SK-N-SH treated with all-trans-retinoic acid at 6 μM for 48 hours (cell line): ENCODE measurements around the gene ARHGAP26.

ENCODE experiments used
- ATAC-seq: fragments of 200-7000 bp; cut with Tn5 transposase; 3 replicates; pipeline ENCODE4 v1.9.1; 2020; ENCODE audit warnings: mild to moderate bottlenecking, moderate library complexity
- BACH2 ChIP-seq: fragments of 250-450 bp; sonication (Bioruptor Pico); IDR thresholded peaks from 2 replicates; pipeline ENCODE4 v1.9.0; 2021; ENCODE audit warnings: mild to moderate bottlenecking, borderline replicate concordance
- CREB5 ChIP-seq: fragments of 250-450 bp; sonication (Bioruptor Pico); IDR thresholded peaks from 2 replicates; pipeline ENCODE4 v1.5.1; 2020; ENCODE audit warnings: low read depth, mild to moderate bottlenecking, moderate library complexity
- CSDC2 ChIP-seq: fragments of 250-450 bp; sonication (Bioruptor Pico); IDR thresholded peaks from 2 replicates; pipeline ENCODE4 v1.5.0; 2020; ENCODE audit warnings: mild to moderate bottlenecking, moderate library complexity
- CSRNP3 ChIP-seq: fragments of 250-450 bp; sonication (Bioruptor Pico); IDR thresholded peaks from 2 replicates; pipeline ENCODE4 v1.5.1; 2021; ENCODE audit warnings: mild to moderate bottlenecking, moderate library complexity
- GLIS3 ChIP-seq: fragments of 250-450 bp; sonication (Bioruptor Pico); IDR thresholded peaks from 2 replicates; pipeline ENCODE4 v1.5.0; 2020; ENCODE audit warnings: mild to moderate bottlenecking, moderate library complexity
- ISL1 ChIP-seq: fragments of 250-450 bp; sonication (Bioruptor Pico); IDR thresholded peaks from 2 replicates; pipeline ENCODE4 v2.1.2; 2022; ENCODE audit warnings: mild to moderate bottlenecking, moderate library complexity
- OSR1 ChIP-seq: fragments of 250-450 bp; sonication (Bioruptor Pico); IDR thresholded peaks from 2 replicates; pipeline ENCODE4 v1.8.0; 2022; ENCODE audit warnings: moderate library complexity, mild to moderate bottlenecking, inconsistent platforms
- PATZ1 ChIP-seq: fragments of 250-450 bp; sonication (Bioruptor Pico); IDR thresholded peaks from 2 replicates; pipeline ENCODE4 v1.8.0; 2020; ENCODE audit warnings: mild to moderate bottlenecking, moderate library complexity, borderline replicate concordance
- POU6F1 ChIP-seq: fragments of 250-450 bp; sonication (Bioruptor Pico); IDR thresholded peaks from 2 replicates; pipeline ENCODE4 v1.8.0; 2021; ENCODE audit warnings: low read depth, mild to moderate bottlenecking, moderate library complexity, borderline replicate concordance
- PPARA ChIP-seq: fragments of 250-450 bp; sonication (Bioruptor Pico); IDR thresholded peaks from 2 replicates; pipeline ENCODE4 v1.5.0; 2020; ENCODE audit warnings: mild to moderate bottlenecking, borderline replicate concordance
- SNAI2 ChIP-seq: fragments of 250-450 bp; sonication (Bioruptor Pico); IDR thresholded peaks from 2 replicates; pipeline ENCODE4 v1.5.0; 2020; ENCODE audit warnings: mild to moderate bottlenecking, moderate library complexity
- TOX ChIP-seq: fragments of 250-450 bp; sonication (Bioruptor Pico); IDR thresholded peaks from 2 replicates; pipeline ENCODE4 v1.8.0; 2021; ENCODE audit warnings: mild to moderate bottlenecking, moderate library complexity, borderline replicate concordance
- TSHZ2 ChIP-seq: fragments of 250-450 bp; sonication (Bioruptor Pico); IDR thresholded peaks from 2 replicates; pipeline ENCODE4 v1.5.0; 2020; ENCODE audit warnings: mild to moderate bottlenecking, moderate library complexity
- ZC3H10 ChIP-seq: fragments of 250-450 bp; sonication (Bioruptor Pico); IDR thresholded peaks from 2 replicates; pipeline ENCODE4 v1.5.1; 2021; ENCODE audit warnings: mild to moderate bottlenecking, moderate library complexity
- ZFP3 ChIP-seq: fragments of 250-450 bp; sonication (Bioruptor Pico); IDR thresholded peaks from 2 replicates; pipeline ENCODE4 v1.5.0; 2020; ENCODE audit warnings: mild to moderate bottlenecking, moderate library complexity
- ZNF565 ChIP-seq: fragments of 450-650 bp; formaldehyde crosslinking; conservative IDR thresholded peaks from 2 replicates; pipeline ENCODE4 v1.5.0; 2020; ENCODE audit warnings: low read depth, mild to moderate bottlenecking, moderate library complexity
- ZNF8 ChIP-seq: fragments of 450-650 bp; formaldehyde crosslinking; IDR thresholded peaks from 2 replicates; pipeline ENCODE4 v1.5.0; 2020; ENCODE audit warnings: mild to moderate bottlenecking, moderate library complexity

Gene ARHGAP26

GRCh38 chr5:143159031-143159430 is 388.9 kb downstream of the ARHGAP26 start (continued):
- no peak for TF ChIP-seq CREB5
- no peak for TF ChIP-seq TOX
- no peak for TF ChIP-seq ZNF8 (CRISPR knock-in tag)
- no peak for TF ChIP-seq ZFP3
- TF ChIP-seq CSDC2: no peak
- TF ChIP-seq POU6F1 (CRISPR knock-in tag): no peak
- TF ChIP-seq SNAI2: no peak

- no peak for ATAC-seq
- TF ChIP-seq CSDC2 (no peak), OSR1 (CRISPR knock-in tag) (no peak), TSHZ2 (no peak), ZNF565 (CRISPR knock-in tag) (no peak), GLIS3 (CRISPR knock-in tag) (no peak), ISL1 (CRISPR knock-in tag) (no peak), PPARA (CRISPR knock-in tag) (no peak), CSRNP3 (no peak), ZC3H10 (CRISPR knock-in tag) (no peak), PATZ1 (CRISPR knock-in tag) (no peak), BACH2 (no peak)
- TF ChIP-seq, all 23 proteins: peak for 0
Measured at GRCh38 chr5:143161885-143162540, 391.8 kb downstream of the ARHGAP26 start.

GRCh38 chr5:143162810-143163209 is 392.6 kb downstream of the ARHGAP26 start:
- no peak for ATAC-seq
- no peak for TF ChIP-seq BACH2
- no peak for TF ChIP-seq TSHZ2
- TF ChIP-seq, all 23 proteins: peak for 0
